GM12873 (cell line): ENCODE results near the gene AMIGO1.

Experiments used
- TF ChIP-seq, protein P1 (sequence below): IDR thresholded peaks from 2 replicates; pipeline ENCODE4 v1.5.1; 2012; ENCODE audit warnings: low read depth, mild to moderate bottlenecking, moderate library complexity, low read length, control low read depth; ENCODE audit not compliant: insufficient read depth; ENCODE audit errors: missing control alignments

AMIGO1 gene

DNA sequence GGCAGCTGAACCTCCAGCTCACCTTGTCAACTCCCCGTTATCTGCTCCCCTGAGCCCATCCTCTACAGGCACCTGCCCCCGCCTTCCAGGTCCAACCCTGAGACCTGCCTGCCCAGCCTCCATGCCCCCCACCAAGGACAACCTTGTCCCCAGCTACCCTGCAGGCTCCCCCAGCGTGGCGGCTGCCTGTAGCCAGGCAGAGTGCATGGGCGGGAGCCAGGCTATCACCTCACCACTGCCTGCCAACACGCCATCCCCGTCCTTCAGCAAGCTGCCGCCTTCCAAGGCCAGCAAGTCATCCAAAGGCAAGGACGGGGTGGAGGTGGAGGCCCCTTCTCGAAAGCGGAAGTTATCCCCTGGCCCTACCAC is 18.6 kb downstream of the AMIGO1 start:
- TF ChIP-seq, protein P1, sequence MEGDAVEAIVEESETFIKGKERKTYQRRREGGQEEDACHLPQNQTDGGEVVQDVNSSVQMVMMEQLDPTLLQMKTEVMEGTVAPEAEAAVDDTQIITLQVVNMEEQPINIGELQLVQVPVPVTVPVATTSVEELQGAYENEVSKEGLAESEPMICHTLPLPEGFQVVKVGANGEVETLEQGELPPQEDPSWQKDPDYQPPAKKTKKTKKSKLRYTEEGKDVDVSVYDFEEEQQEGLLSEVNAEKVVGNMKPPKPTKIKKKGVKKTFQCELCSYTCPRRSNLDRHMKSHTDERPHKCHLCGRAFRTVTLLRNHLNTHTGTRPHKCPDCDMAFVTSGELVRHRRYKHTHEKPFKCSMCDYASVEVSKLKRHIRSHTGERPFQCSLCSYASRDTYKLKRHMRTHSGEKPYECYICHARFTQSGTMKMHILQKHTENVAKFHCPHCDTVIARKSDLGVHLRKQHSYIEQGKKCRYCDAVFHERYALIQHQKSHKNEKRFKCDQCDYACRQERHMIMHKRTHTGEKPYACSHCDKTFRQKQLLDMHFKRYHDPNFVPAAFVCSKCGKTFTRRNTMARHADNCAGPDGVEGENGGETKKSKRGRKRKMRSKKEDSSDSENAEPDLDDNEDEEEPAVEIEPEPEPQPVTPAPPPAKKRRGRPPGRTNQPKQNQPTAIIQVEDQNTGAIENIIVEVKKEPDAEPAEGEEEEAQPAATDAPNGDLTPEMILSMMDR: no peak

DNA sequence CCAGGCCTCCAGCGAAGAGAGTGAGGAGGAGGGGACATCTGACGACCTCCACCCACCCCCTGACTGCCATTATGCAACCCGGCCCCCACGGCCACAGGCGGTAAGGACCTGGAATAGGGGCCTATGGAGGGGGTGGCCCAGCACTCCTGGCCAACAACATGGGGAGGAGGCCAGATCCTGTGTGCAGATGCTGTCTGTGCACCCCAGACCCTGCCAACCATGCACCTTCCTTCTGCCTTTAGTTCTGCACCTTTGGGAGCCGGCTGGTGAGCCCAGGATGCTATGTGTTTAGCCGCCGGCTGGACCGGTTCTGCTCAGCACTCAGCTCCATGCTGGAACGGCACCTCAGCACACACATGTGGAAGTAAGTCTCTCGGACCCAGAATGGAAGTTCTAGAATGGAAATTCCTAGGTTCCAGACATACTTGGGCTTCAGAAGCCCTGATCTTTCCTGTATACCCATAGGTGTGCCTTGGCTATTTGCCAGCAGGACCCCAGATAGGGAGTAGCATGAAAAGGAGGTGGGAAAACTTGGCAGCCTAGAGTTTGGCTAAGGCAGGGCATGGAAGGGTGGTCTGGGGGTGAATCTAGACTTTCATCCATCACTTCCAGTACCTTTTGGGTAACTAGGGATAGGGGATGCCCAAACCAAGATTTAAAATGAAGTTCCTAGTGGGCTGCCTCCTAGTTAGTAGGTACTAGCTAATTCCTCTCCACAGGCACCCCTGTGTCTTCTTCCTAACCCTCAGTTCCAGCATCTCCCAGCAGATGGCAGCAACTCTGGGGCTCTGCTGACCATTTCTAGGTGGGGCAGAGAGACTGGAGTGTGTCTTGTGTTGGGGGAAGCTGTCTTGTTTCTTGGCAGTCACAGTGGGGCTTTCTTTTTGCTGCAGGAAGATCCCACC is 19.2 kb downstream of the AMIGO1 start:
- TF ChIP-seq, protein P1: peak; percentile 87

DNA sequence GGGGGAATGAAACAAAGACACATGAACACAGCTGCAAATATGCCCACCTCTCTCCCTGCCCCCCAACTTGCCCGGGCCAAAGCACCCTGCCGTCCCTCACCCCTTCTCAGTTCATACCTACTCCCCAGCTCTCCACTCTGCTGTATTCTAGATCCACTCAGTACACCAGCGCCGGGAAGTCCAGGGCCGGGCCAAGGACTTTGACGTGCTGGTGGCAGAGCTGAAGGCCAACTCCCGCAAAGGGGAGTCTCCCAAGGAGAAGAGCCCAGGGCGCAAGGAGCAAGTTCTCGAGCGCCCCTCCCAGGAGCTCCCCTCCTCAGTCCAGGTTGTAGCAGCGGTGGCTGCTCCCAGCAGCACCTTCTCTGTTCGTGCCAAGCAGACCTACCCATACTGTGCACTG is 20.8 kb downstream of the AMIGO1 start:
- TF ChIP-seq, protein P1: no peak

DNA sequence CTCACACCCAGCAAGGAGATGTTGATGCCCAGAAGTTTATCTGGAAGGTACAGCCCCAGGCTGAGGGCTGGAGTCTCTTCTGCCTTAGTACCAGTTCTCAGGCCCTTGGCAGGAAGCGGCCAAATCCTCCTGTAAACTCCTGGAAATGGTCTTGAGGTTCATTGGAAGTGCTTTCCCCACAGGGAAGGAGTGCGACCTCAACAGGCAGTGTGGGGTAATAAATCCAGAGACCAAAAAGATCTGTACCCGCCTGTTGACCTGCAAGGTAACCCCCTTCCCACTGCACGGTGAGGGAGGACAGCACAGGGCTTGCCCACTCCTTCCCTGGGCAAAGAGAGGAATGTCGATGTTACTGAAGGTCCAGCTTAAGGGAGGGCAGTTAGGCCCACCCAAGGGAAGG is 21.3 kb downstream of the AMIGO1 start:
- TF ChIP-seq, protein P1: no peak

DNA sequence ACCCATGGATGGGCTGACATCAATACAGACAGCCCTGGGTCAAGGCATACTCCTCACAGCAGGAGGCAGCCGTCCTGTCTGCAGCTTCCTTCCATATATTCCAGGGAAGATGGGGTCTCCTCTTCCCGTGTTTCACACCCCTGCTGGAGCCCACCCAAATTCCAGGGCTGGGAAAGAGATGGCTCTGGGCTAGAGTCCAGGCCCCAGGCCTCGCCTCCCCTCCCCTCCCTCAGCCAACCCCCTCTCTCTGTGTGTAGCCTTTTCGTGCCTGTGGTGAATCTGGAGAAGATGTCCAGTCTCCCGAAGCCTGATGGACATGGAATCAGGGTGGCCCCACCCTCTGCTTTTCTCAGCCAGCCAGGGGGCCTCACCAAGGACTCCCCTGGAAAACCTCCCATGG is 22.3 kb downstream of the AMIGO1 start:
- TF ChIP-seq, protein P1: no peak

DNA sequence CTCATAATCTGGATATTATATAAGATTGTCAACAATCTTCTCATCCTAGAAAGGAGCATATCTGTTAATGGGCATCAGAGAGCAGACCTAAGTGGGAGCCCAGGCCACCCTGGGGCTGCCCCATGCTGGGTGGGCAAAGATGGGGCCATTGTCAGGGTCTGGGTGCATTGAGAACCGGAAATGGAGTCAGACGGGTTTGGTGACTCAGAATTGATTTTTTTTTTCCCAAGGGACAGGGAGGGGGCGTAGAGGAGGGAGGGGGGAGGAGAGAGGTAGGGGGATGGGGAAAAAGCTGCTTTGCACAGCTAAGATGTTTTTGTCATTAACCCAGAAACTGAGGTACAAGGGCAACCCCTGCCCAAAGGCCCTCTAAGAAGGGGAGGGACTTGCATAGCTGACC is 24.5 kb downstream of the AMIGO1 start:
- TF ChIP-seq, protein P1: no peak

DNA sequence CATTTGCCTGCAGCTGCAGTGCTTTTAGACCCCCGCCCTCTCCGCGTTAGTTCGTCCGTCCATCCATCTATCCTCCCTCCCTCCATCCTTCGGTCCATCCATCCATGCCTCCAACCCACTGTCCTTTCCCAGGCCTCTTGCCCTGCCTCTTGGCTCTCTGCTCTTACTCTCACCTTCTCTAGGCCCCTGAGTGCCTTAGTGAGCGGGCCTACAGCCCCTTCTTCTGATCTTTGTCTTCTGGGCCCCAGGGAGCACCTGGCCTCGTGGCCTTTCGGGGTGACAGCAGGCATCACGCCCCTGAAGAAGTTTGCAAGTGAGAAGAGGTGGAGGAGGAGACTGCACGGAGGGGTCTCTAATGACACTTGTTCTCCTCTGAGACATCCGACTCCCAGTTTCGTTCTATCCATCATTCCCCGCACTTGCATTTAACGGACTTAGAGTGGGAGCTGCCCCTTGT is 25.0 kb downstream of the AMIGO1 start:
- TF ChIP-seq, protein P1: no peak
